ENCODE measurements around the gene ACVRL1.

ACVRL1 gene

DNA sequence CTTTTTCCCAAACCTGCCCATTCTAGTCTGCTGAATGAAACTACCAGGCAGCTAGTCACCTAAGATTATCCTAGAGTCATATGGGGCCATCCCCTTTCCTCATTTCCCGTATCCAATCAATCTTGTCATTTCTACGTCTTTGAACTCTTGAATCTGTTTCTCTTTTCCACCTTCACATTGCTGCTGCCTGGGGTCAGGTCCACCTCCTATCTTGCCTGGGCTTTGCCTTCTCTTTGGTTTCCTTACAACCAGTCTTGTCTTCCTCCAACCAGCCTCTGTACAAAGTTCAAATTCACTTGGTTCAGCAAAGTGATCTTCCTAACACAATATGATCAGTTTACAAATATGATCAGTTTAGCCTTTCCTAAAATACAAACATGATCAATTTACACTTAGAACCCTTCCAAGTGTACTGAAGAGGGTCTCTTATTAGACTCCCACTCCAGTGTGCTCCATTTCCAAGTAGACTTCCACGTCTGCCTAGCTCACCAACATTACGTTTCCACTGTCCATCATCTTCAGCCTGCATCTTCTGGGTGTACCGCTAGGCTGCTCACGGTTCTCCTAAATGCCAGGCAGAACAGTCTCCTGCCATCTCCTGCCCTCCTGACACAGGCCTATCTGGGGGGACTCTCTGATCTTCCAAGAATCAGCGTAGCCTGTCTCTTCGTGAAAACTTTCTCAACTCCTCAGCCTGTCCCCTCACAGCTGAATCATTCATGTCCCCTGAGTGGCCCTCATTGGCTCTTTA lies 40.1 kb downstream of the ACVRL1 start:
- Histone ChIP-seq H3F3A (ENCODE audit: control insufficient read depth, insufficient read depth) (no peaks in the 10 kb centered on the region), H3K79me2 (ENCODE audit: control insufficient read depth, low read length) (peaks cover 8% of the 10 kb centered on the region)
- no peak for TF ChIP-seq EZH2phosphoT487 (IDR thresholded peaks at IDR 0.05; ENCODE audit: borderline replicate concordance, low read length)
- TF ChIP-seq, protein P1, sequence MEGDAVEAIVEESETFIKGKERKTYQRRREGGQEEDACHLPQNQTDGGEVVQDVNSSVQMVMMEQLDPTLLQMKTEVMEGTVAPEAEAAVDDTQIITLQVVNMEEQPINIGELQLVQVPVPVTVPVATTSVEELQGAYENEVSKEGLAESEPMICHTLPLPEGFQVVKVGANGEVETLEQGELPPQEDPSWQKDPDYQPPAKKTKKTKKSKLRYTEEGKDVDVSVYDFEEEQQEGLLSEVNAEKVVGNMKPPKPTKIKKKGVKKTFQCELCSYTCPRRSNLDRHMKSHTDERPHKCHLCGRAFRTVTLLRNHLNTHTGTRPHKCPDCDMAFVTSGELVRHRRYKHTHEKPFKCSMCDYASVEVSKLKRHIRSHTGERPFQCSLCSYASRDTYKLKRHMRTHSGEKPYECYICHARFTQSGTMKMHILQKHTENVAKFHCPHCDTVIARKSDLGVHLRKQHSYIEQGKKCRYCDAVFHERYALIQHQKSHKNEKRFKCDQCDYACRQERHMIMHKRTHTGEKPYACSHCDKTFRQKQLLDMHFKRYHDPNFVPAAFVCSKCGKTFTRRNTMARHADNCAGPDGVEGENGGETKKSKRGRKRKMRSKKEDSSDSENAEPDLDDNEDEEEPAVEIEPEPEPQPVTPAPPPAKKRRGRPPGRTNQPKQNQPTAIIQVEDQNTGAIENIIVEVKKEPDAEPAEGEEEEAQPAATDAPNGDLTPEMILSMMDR (IDR thresholded peaks at IDR 0.05; ENCODE audit: low read depth, low read length, poor library complexity, severe bottlenecking), result no peak

DNA sequence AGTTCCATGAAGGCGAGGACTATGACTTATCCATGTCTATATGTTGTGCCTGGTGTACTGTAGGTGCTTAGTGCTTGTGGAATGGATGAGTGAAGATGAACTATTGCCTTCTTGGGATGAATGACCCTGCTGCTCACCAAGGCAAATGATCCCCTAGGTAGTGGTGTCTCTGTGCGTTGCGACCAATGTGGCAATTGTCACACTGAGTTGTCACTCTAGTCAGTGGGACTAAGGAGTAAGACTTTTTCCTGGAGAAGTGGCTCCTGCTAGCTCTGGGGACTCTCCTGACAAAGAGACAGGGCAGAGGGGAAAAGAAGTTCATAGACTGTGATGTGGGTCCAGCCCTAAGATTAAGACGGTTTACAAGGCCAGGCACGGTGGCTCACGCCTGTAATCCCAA lies 40.8 kb downstream of the ACVRL1 start:
- Histone ChIP-seq H3K79me2 (ENCODE audit: control insufficient read depth, low read length) (peaks cover 13% of the 10 kb centered on the region), H3K27me3 (ENCODE audit: control insufficient read depth, low read length) (peaks cover 29% of the 10 kb centered on the region), H4K20me1 (ENCODE audit: control insufficient read depth, insufficient read depth, low read depth, low read length) (no peaks in the 10 kb centered on the region), H3K4me3 (ENCODE audit: low read length) (no peak overlapping the region), H3K4me2 (ENCODE audit: low read length) (no peak overlapping the region), H3K4me1 (ENCODE audit: control insufficient read depth, low read length) (peaks cover 14% of the 10 kb centered on the region), H3F3A (ENCODE audit: control insufficient read depth, insufficient read depth) (no peaks in the 10 kb centered on the region), H3K9me3 (ENCODE audit: control insufficient read depth, insufficient read depth, low read length) (peaks cover 21% of the 10 kb centered on the region), H3K9me2 (replicated peaks; ENCODE audit: control insufficient read depth, low read length) (no peaks in the 10 kb centered on the region), H3K36me3 (ENCODE audit: control insufficient read depth, low read length) (no peaks in the 10 kb centered on the region; the same call in 1 of the 2 replicates), H3K27ac (ENCODE audit: low read depth, low read length) (no peak overlapping the region)
- no peak for TF ChIP-seq EZH2phosphoT487 (IDR thresholded peaks at IDR 0.05; ENCODE audit: borderline replicate concordance, low read length)
- TF ChIP-seq, protein P1 (IDR thresholded peaks at IDR 0.05; ENCODE audit: low read depth, low read length, poor library complexity, severe bottlenecking), result no peak

More for the DNA sequence above, 40.1 kb downstream of the ACVRL1 start:
- Histone ChIP-seq H3K9me2 (replicated peaks; ENCODE audit: control insufficient read depth, low read length) (no peaks in the 10 kb centered on the region), H3K4me1 (ENCODE audit: control insufficient read depth, low read length) (peaks cover 8% of the 10 kb centered on the region), H3K27me3 (ENCODE audit: control insufficient read depth, low read length) (peaks cover 30% of the 10 kb centered on the region), H4K20me1 (ENCODE audit: control insufficient read depth, insufficient read depth, low read depth, low read length) (no peaks in the 10 kb centered on the region), H3K9me3 (ENCODE audit: control insufficient read depth, insufficient read depth, low read length) (peaks cover 21% of the 10 kb centered on the region), H3K4me3 (ENCODE audit: low read length) (no peak overlapping the region), H3K4me2 (ENCODE audit: low read length) (no peak overlapping the region), H3K36me3 (ENCODE audit: control insufficient read depth, low read length) (no peaks in the 10 kb centered on the region; the same call in 1 of the 2 replicates), H3K27ac (ENCODE audit: low read depth, low read length) (no peak overlapping the region)

DNA sequence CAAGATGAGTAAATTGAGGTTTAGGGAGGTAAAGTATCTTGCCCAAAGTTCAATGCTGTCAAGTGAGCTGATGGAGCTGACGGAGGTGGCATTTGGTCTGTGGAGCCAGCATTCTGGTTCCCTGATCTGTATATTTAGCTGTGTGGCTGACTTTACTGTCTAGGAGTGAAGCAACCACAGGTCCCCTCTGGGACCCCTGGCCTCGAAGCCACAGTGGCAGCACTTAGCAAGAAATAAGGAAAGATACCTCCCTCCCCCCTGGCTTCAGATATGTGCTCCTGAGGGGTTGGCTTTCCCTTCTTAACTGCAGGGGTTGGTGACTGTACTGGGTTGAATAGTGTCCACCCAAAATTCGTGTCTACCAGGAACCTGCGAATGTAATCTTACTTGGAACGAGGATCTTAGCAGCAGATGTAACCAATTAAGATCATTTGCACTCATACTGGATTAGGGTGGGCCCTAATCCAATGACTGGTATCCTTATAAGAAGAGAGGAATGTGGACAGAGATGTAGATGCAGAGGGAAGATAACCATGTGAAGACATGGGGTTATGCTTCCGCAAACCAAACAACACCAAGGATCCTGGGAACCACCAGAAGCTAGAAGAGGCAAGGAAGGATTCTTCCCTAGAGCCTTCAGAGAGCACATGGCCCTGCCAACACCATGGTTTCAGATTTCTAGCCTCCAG lies 42.2 kb downstream of the ACVRL1 start:
- Histone ChIP-seq H3K9me3 (ENCODE audit: control insufficient read depth, insufficient read depth, low read length) (peaks cover 9% of the 10 kb centered on the region), H4K20me1 (ENCODE audit: control insufficient read depth, insufficient read depth, low read depth, low read length) (peaks cover 9% of the 10 kb centered on the region), H3K4me2 (ENCODE audit: low read length) (no peak overlapping the region), H3K36me3 (ENCODE audit: control insufficient read depth, low read length) (no peaks in the 10 kb centered on the region; the same call in 1 of the 2 replicates), H3K27ac (ENCODE audit: low read depth, low read length) (no peak overlapping the region), H3K27me3 (ENCODE audit: control insufficient read depth, low read length) (peaks cover 28% of the 10 kb centered on the region), H3K4me1 (ENCODE audit: control insufficient read depth, low read length) (peaks cover 29% of the 10 kb centered on the region), H3K4me3 (ENCODE audit: low read length) (no peak overlapping the region), H3K79me2 (ENCODE audit: control insufficient read depth, low read length) (peaks cover 28% of the 10 kb centered on the region), H3K9me2 (replicated peaks; ENCODE audit: control insufficient read depth, low read length) (no peaks in the 10 kb centered on the region), H3F3A (ENCODE audit: control insufficient read depth, insufficient read depth) (no peaks in the 10 kb centered on the region)
- no peak for TF ChIP-seq EZH2phosphoT487 (IDR thresholded peaks at IDR 0.05; ENCODE audit: borderline replicate concordance, low read length)
- TF ChIP-seq, protein P1 (IDR thresholded peaks at IDR 0.05; ENCODE audit: low read depth, low read length, poor library complexity, severe bottlenecking), result no peak
